NK-92 (cell line): ENCODE measurements around the gene VDR.

Source experiments
- DNase-seq: peaks from one replicate; lab custom pipeline; 2025; ENCODE audit not compliant: unreplicated experiment; lab: John Stamatoyannopoulos, UW

The VDR gene

GRCh38 chr12:47894652-47895051 lies 10.1 kb downstream of the VDR start:
- no peak for DNase-seq

DNA sequence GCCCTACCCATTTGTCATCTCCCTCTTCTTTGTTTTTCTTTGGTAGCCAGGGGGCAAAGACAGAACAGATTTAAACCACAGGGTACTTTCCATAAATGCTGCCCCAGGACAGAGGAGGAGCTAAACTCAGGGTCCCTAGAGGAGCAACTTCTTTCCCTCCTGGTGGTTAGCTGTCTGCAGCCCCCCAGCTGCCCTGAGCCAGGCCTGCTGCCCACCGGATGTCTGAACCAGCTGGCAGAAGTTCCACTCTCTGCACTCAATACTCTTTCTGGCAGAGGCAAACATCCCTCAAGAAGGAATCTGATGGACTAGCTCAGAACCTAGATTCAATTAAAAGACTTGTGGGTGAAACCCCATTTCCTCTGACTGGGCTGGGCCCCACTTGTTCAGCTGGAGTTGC lies 10.7 kb downstream of the VDR start:
- DNase-seq = no peak

DNA sequence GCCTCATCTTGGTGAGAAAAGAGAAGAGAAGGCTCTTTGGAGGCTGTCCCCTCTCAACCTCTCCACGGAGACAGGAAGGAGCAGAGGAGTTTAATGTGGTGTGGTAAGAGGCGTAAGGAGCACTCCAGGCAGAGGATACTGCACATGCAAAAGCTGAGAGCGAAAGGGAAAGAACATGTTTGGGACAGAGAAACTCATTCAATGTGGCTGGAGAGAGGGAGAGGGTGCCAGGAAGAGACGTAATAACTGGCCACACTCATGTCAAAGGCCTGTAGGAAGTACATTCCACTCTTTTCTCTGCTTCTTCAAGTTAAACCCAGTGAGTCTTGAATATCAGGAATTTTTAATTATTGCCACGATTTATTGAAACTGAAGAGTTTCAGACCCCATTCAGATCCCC lies 12.0 kb downstream of the VDR start:
- DNase-seq = no peak

GRCh38 chr12:47891356-47891755 lies 13.4 kb downstream of the VDR start:
- DNase-seq = no peak

GRCh38 chr12:47889040-47889439 lies 15.8 kb downstream of the VDR start:
- no peak for DNase-seq

DNA sequence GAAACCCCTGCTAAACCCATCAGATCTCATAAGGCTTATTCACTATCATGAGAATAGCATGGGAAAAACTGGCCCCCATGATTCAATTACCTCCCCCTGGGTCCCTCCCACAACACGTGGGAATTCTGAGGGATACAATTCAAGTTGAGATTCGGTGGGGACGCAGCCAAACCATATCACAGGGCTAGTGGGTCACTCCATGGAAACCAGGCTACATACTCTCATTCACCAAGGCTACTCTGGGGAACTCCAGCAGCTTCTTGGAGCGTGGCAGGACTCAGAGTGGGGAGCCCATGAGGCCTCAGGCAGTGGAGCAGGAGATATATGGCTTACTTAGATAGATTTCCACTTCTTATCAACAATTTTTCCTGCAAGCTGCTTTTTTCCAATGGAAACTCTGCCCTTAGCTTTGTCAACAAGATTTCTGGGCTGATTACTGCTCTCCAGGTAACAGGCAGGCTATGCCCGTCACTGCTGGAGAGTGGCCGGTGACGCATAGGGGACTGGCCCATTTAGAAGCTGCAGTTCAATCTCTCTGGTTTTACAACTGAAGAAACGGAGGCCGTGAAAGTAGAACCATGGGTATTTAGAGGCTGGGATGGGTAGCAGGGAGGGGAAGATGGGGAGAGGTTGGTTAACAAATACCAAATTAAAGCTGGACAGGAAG lies 16.5 kb downstream of the VDR start:
- DNase-seq = no peak

GRCh38 chr12:47887529-47887928 lies 17.3 kb downstream of the VDR start:
- no peak for DNase-seq

GRCh38 chr12:47886510-47887240 lies 18.1 kb downstream of the VDR start:
- no peak for DNase-seq

GRCh38 chr12:47885566-47885965 lies 19.2 kb downstream of the VDR start:
- no peak for DNase-seq

DNA sequence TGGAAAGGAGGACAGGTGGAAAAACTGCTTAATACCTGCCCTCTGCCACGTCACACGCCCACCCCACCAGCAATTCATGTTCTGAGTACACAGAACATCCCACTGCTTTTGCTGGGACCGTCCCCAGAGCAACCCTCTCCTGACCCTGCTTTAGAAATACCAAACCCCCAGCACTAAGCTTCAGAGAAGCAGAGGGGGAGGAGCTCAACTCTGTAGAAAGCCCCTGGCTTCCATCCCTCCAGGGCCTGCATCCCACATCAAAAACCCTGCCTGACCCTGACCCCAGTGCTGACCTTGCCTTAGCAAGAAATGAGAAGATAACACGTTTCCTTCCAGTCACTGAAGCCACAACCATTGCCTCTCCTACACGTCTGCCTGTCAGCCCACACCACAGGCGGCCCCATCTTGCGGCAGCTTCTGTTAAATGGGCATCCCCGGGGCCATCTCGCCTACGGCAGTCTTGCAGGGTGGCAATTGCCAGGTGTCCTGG lies 19.7 kb downstream of the VDR start:
- DNase-seq = no peak

- DNase-seq = no peak
These were observed 20.3 kb downstream of the VDR start for GRCh38 chr12:47884501-47884900.

GRCh38 chr12:47883663-47884195 lies 21.1 kb downstream of the VDR start:
- no peak for DNase-seq

GRCh38 chr12:47882781-47883546 lies 21.8 kb downstream of the VDR start:
- no peak for DNase-seq

- DNase-seq = no peak
These were observed 22.9 kb downstream of the VDR start for GRCh38 chr12:47881826-47882427.

DNA sequence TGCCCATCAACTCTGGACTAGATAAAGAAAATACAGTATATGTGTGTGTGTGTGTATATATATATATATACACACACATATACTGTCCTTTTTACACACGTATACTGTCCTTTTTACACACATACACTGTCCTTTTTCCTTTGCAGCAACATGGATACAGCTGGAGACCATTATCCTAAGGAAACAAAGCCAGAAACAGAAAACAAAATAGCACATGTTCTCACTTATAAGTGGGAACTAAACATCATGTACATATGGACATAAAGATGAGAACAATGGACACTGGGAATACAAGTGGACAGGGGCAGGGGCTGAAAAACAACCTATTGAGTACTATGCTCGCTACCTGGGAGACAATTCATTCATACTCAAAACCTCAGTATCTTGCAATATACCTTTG lies 23.7 kb downstream of the VDR start:
- no peak for DNase-seq

- DNase-seq = no peak
These were observed 25.8 kb downstream of the VDR start for GRCh38 chr12:47878918-47879481.

DNA sequence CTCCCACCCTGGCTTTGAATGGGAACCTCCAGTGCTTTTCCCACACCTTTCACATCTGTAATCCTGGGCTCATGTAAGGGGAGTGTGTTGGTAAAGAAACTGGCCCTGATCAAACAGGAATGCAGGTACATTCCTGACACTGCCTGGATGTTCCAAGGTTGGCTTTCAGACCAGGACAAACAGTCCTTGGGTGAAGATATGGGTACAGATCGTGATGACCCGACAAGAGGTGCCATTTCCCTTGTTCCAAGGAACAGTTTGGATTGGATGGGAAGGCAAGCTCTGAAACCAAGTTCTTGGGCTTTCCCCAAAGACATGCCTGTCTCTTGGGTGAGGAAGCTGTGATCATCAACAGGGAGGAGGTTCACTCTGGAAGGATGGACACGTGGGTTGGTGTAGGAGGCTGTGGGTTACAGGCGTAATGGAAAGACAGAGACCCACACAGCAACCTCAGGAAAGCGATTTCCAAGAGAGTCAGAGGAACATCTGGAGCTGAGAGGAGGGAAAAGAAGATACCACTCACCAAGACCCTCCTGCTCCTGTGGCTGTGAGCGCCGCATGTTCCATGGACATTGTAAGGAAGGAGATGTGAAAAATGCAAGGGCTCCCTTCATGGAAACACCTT lies 26.4 kb downstream of the VDR start:
- no peak for DNase-seq

GRCh38 chr12:47877081-47877480 lies 27.7 kb downstream of the VDR start:
- DNase-seq = no peak

DNA sequence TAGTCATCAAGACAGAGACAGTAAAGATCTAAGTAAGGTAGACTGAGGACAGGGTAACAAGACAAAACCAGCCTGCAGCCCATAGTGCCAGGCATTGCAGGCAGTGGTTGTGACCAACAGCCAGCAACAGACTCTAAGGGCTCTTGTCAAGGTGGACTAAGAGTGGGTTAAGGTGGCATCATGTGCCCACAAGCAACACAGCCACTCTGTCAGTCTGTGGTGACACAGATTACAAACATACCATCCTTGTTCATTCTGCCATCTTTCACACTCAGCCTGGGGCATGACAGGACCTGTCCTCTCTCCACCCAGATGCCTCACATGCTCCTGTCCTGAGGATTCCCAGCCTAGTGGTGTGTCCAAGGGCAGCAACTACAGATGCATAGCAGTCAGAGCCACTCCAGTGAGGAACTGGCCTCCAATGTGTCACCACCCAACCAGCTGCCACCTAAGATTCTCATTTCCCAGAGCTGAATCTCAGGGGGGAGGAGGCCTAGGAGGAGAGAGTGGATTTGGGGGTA lies 28.3 kb downstream of the VDR start:
- DNase-seq = no peak

GRCh38 chr12:47875746-47876439 lies 28.9 kb downstream of the VDR start:
- no peak for DNase-seq
